Neuronal stem cell (in vitro differentiated cells): ENCODE results near the gene CHST8.

Experiments
- DNase-seq: peaks from one replicate; pipeline ENCODE4 v3.0.0-alpha.2; 2013; ENCODE audit warnings: low spot score
- H2AFZ ChIP-seq: one replicate; pipeline ENCODE4 v1.6.1; 2013; ENCODE audit warnings: mild to moderate bottlenecking, low read length, inconsistent platforms
- H2AK5ac ChIP-seq: 2 replicates; pipeline ENCODE4 v1.6.1; 2013; ENCODE audit warnings: low read depth, mild to moderate bottlenecking, inconsistent platforms, low read length, moderate library complexity, mixed read lengths
- H2BK120ac ChIP-seq: 2 replicates; pipeline ENCODE4 v1.6.1; 2013; ENCODE audit warnings: low read depth, mild to moderate bottlenecking, inconsistent platforms, low read length, moderate library complexity, mixed read lengths
- H2BK12ac ChIP-seq: one replicate; pipeline ENCODE4 v1.6.1; 2013; ENCODE audit warnings: low read length, inconsistent platforms
- H2BK15ac ChIP-seq: 2 replicates; pipeline ENCODE4 v1.6.1; 2013; ENCODE audit warnings: mild to moderate bottlenecking, low read length, inconsistent platforms, mixed read lengths
- H2BK5ac ChIP-seq: one replicate; pipeline ENCODE4 v1.6.1; 2013; ENCODE audit warnings: inconsistent platforms, mild to moderate bottlenecking, low read length, moderate library complexity
- H3K14ac ChIP-seq: one replicate; pipeline ENCODE4 v1.6.1; 2013; ENCODE audit warnings: low read length, inconsistent platforms
- H3K18ac ChIP-seq: 2 replicates; pipeline ENCODE4 v1.6.1; 2013; ENCODE audit warnings: low read length, inconsistent platforms
- H3K23ac ChIP-seq: 2 replicates; pipeline ENCODE4 v1.6.1; 2013; ENCODE audit warnings: low read depth, mild to moderate bottlenecking, mixed read lengths, low read length, inconsistent platforms; ENCODE audit not compliant: poor library complexity
- H3K27ac ChIP-seq: replicated peaks from 3 replicates; pipeline ENCODE4 v1.5.1; 2013; ENCODE audit warnings: low read length, inconsistent platforms
- H3K27me3 ChIP-seq, 3 experiments: 2 replicates each; pipeline ENCODE4 v1.6.1; 2013; ENCODE audit warnings: low read length in 3 of 3, mild to moderate bottlenecking in 2 of 3, inconsistent platforms in 1 of 3, low read depth in 1 of 3, mixed read lengths in 1 of 3, moderate library complexity in 1 of 3; ENCODE audit not compliant: control insufficient read depth in 3 of 3, insufficient read depth in 3 of 3
- H3K36me3 ChIP-seq, 2 donors: replicated peaks in 1 of 2; 2 replicates each; pipeline ENCODE4 v1.6.1; 2013; ENCODE audit warnings: low read length in 2 of 2; ENCODE audit not compliant: control insufficient read depth in 2 of 2, insufficient read depth in 2 of 2
- H3K4ac ChIP-seq: 2 replicates; pipeline ENCODE4 v1.6.1; 2013; ENCODE audit warnings: inconsistent platforms, mild to moderate bottlenecking, low read length, moderate library complexity
- H3K4me1 ChIP-seq, 2 donors: 1 replicate in 1 of 2; 2 replicates in 1 of 2; pipeline ENCODE4 v1.6.1; 2013; ENCODE audit warnings: low read length in 2 of 2, low read depth in 1 of 2; ENCODE audit not compliant: control insufficient read depth in 2 of 2, insufficient read depth in 1 of 2
- H3K4me2 ChIP-seq: one replicate; pipeline ENCODE4 v1.6.1; 2013; ENCODE audit warnings: mild to moderate bottlenecking, low read length, inconsistent platforms; ENCODE audit not compliant: insufficient read depth, poor library complexity, severe bottlenecking
- H3K4me3 ChIP-seq, 2 donors: 2 replicates each; pipeline ENCODE4 v1.5.1; 2013; ENCODE audit warnings: low read length in 2 of 2, mild to moderate bottlenecking in 2 of 2, inconsistent platforms in 1 of 2, moderate library complexity in 1 of 2
- H3K79me1 ChIP-seq: one replicate; pipeline ENCODE4 v1.6.1; 2013; ENCODE audit warnings: low read depth, mild to moderate bottlenecking, inconsistent platforms, low read length, moderate library complexity
- H3K9ac ChIP-seq: one replicate; pipeline ENCODE4 v1.6.1; 2013; ENCODE audit warnings: mild to moderate bottlenecking, low read depth, low read length, inconsistent platforms; ENCODE audit not compliant: poor library complexity
- H3K9me3 ChIP-seq, 2 donors: replicated peaks in 1 of 2; 2 replicates each; pipeline versions ENCODE3 to v1.6.1; 2013; ENCODE audit warnings: low read length in 2 of 2, mild to moderate bottlenecking in 2 of 2, inconsistent platforms in 1 of 2, low read depth in 1 of 2, mixed read lengths in 1 of 2, moderate library complexity in 1 of 2; ENCODE audit not compliant: control insufficient read depth in 2 of 2, insufficient read depth in 1 of 2
- H4K8ac ChIP-seq: one replicate; pipeline ENCODE4 v1.6.1; 2013; ENCODE audit warnings: low read depth, mild to moderate bottlenecking, inconsistent platforms, low read length, moderate library complexity
- H4K91ac ChIP-seq: one replicate; pipeline ENCODE4 v1.6.1; 2013; ENCODE audit warnings: low read length, low read depth, mild to moderate bottlenecking, inconsistent platforms; ENCODE audit not compliant: poor library complexity
- WGBS, 2 donors: extraction: QIAGEN DNeasy Blood & Tissue Kit; methylation state at CpG; one replicate each; pipeline ENCODE4 v1.1.7; 2013; ENCODE audit warnings: missing lambda C conversion rate in 2 of 2, mixed read lengths in 1 of 2; ENCODE audit not compliant: insufficient read length in 2 of 2, insufficient replicate concordance in 1 of 2; ENCODE audit errors: extremely low coverage in 2 of 2; 5-methylcytosine and 5-hydroxymethylcytosine counted together

The CHST8 gene

GRCh38 chr19:33720155-33720493 lies 98.4 kb downstream of the CHST8 start:
- H2BK12ac ChIP-seq = peak overlapping the region; percentile 77
- H4K8ac ChIP-seq = no peak overlapping the region
- H3K4me1 ChIP-seq = peaks cover 0 to 2% of the 10 kb centered on the region in 2 donors
- H2BK120ac ChIP-seq = no peak overlapping the region
- no peaks in the 10 kb centered on the region for H3K36me3 ChIP-seq
- peaks cover 0 to 4% of the 10 kb centered on the region in 2 donors for H3K9me3 ChIP-seq
- H3K9ac ChIP-seq = peak overlapping the region; percentile 54
- H2AK5ac ChIP-seq = peak overlapping the region; percentile 8
- H3K27ac ChIP-seq = no peak overlapping the region
- peak overlapping the region; percentile 94 for H3K14ac ChIP-seq
- no peak overlapping the region for H2AFZ ChIP-seq
- H3K79me1 ChIP-seq = no peaks in the 10 kb centered on the region
- no peak for DNase-seq
- H3K27me3 ChIP-seq = peaks cover 0 to 3% (median 0%) of the 10 kb centered on the region in 3 experiments
- H3K23ac ChIP-seq = peak overlapping the region; percentile 2
- H2BK5ac ChIP-seq = no peak overlapping the region
- peak overlapping the region; percentile 93 for H4K91ac ChIP-seq
- no peak overlapping the region for H2BK15ac ChIP-seq
- peak overlapping the region; percentile 43 for H3K4ac ChIP-seq
- H3K4me2 ChIP-seq = no peak overlapping the region
- 100% methylated on average over 2 of the region's 3 CpGs; no CpG with 5 or more reads in 1 of the 2 donors for WGBS, 2 donors
- H3K18ac ChIP-seq = peak overlapping the region; percentile 16
- peak overlapping the region in 1 of 2 donors; percentile 66 for H3K4me3 ChIP-seq

GRCh38 chr19:33720691-33721682 lies 99.2 kb downstream of the CHST8 start:
- H2BK15ac ChIP-seq = no peak overlapping the region
- H2BK5ac ChIP-seq = no peak overlapping the region
- H3K9me3 ChIP-seq = peaks cover 0 to 4% of the 10 kb centered on the region in 2 donors
- peak overlapping the region; percentile 8 for H2AK5ac ChIP-seq
- peak overlapping the region; percentile 94 for H3K14ac ChIP-seq
- no peak overlapping the region for H2BK12ac ChIP-seq
- no peak overlapping the region for H3K23ac ChIP-seq
- no peak overlapping the region for H4K91ac ChIP-seq
- no peaks in the 10 kb centered on the region for H3K79me1 ChIP-seq
- H3K4ac ChIP-seq = no peak overlapping the region
- peaks cover 0 to 2% of the 10 kb centered on the region in 2 donors for H3K4me1 ChIP-seq
- no peak overlapping the region for H3K9ac ChIP-seq
- no peak overlapping the region for H2BK120ac ChIP-seq
- H3K4me2 ChIP-seq = no peak overlapping the region
- no peak for DNase-seq
- no peaks in the 10 kb centered on the region for H3K36me3 ChIP-seq
- no peak overlapping the region for H2AFZ ChIP-seq
- peaks cover 0 to 3% (median 0%) of the 10 kb centered on the region in 3 experiments for H3K27me3 ChIP-seq
- no peak overlapping the region for H3K27ac ChIP-seq
- no peak overlapping the region for H4K8ac ChIP-seq
- peak overlapping the region; percentile 25 for H3K18ac ChIP-seq
- no CpG with 5 or more reads among the region's 9 CpGs for WGBS, 2 donors
- H3K4me3 ChIP-seq = no peak overlapping the region

- WGBS, 2 donors = 100% methylated on average over 1 of the region's 2 CpGs; no CpG with 5 or more reads in 1 of the 2 donors
- H3K4me1 ChIP-seq = peaks cover 0 to 2% of the 10 kb centered on the region in 2 donors
- no peak overlapping the region for H3K4me3 ChIP-seq
- H3K9ac ChIP-seq = no peak overlapping the region
- H2AK5ac ChIP-seq = no peak overlapping the region
- no peak for DNase-seq
- no peak overlapping the region for H3K18ac ChIP-seq
- peaks cover 0 to 2% of the 10 kb centered on the region in 2 donors for H3K9me3 ChIP-seq
- no peaks in the 10 kb centered on the region for H3K36me3 ChIP-seq
- no peak overlapping the region for H3K27ac ChIP-seq
- H3K4ac ChIP-seq = no peak overlapping the region
- no peak overlapping the region for H2BK120ac ChIP-seq
- H3K4me2 ChIP-seq = no peak overlapping the region
- no peaks in the 10 kb centered on the region for H3K79me1 ChIP-seq
- H2BK5ac ChIP-seq = no peak overlapping the region
- no peak overlapping the region for H2BK15ac ChIP-seq
- no peak overlapping the region for H4K91ac ChIP-seq
- H2BK12ac ChIP-seq = no peak overlapping the region
- H2AFZ ChIP-seq = no peak overlapping the region
- H3K23ac ChIP-seq = peak overlapping the region; percentile 27
- no peak overlapping the region for H4K8ac ChIP-seq
- peak overlapping the region; percentile 78 for H3K14ac ChIP-seq
- peaks cover 0 to 3% (median 0%) of the 10 kb centered on the region in 3 experiments for H3K27me3 ChIP-seq
Observed at GRCh38 chr19:33721735-33722297, 100.1 kb downstream of the CHST8 start.
